ENCODE measurements around the gene ATMIN. TPM values are rescaled to one million over a fixed set of nuclear protein-coding genes. Genes with fewer than 3 reads are reported as not detected.

The ATMIN gene
- polyA plus RNA-seq, 1 of the 3 experiments (the other 2 are of a cell fraction), result 15.3 TPM

GRCh38 chr16:81094771-81095251 is 59.2 kb downstream of the ATMIN start:
- no peak overlapping the region for H2AFZ ChIP-seq (ENCODE audit: low read depth)
- H4K20me1 ChIP-seq (ENCODE audit: insufficient read depth), result no peaks in the 10 kb centered on the region
- peaks cover 58% of the 10 kb centered on the region for H3K79me2 ChIP-seq (ENCODE audit: insufficient read depth)
- no peaks in the 10 kb centered on the region for H3K9me2 ChIP-seq
- WGBS (ENCODE audit: low lambda C conversion rate), result 81% methylated on average over 21 of the region's 21 CpGs
- H3K4me1 ChIP-seq (ENCODE audit: control insufficient read depth in 1 of 2, insufficient read depth in 2 of 2, low read depth in 1 of 2, low read length in 1 of 2), result peaks cover 0 to 4% of the 10 kb centered on the region in 2 experiments; a peak in 1 of 4 replicates
- TF ChIP-seq POLR2AphosphoS5 (IDR thresholded peaks at IDR 0.05; ENCODE audit: low read depth, low read length), result no peak
- TF ChIP-seq, protein P1, sequence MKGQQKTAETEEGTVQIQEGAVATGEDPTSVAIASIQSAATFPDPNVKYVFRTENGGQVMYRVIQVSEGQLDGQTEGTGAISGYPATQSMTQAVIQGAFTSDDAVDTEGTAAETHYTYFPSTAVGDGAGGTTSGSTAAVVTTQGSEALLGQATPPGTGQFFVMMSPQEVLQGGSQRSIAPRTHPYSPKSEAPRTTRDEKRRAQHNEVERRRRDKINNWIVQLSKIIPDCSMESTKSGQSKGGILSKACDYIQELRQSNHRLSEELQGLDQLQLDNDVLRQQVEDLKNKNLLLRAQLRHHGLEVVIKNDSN (IDR thresholded peaks at IDR 0.05; ENCODE audit: borderline replicate concordance, low read depth), result no peak
- no peak for TF ChIP-seq MXI1 (IDR thresholded peaks at IDR 0.05; ENCODE audit: low read depth, low read length)
- TF ChIP-seq IRF3 (IDR thresholded peaks at IDR 0.05; ENCODE audit: low read depth, low read length), result no peak
- TF ChIP-seq RFX5 (IDR thresholded peaks at IDR 0.05; ENCODE audit: low read length), result no peak
- TF ChIP-seq MEF2A (IDR thresholded peaks at IDR 0.05; ENCODE audit: borderline replicate concordance, low read depth), result no peak
- TF ChIP-seq CHD2 (IDR thresholded peaks at IDR 0.05; ENCODE audit: low read length, partially characterized antibody), result no peak
- no peak for TF ChIP-seq JUND (IDR thresholded peaks at IDR 0.05)
- TF ChIP-seq SIN3A (IDR thresholded peaks at IDR 0.05; ENCODE audit: borderline replicate concordance, low read depth, low read length), result no peak
- no peaks in the 10 kb centered on the region for H3F3A ChIP-seq (replicated peaks; ENCODE audit: insufficient read depth)
- peak overlapping the region; percentile 95 for H3K4me2 ChIP-seq
- peak overlapping the region; percentile 83 to 93 for H3K4me3 ChIP-seq (ENCODE audit: low read depth in 2 of 2, low read length in 1 of 2)
- H3K27ac ChIP-seq (ENCODE audit: low read depth in 2 of 2, low read length in 1 of 2), result peak overlapping the region in 1 of 2 experiments; percentile 64; a peak in 1 of 4 replicates
- no peaks in the 10 kb centered on the region for H3K27me3 ChIP-seq (ENCODE audit: insufficient read depth)
- DNase-seq, result no peak
- H3K9me3 ChIP-seq, result no peaks in the 10 kb centered on the region
- ChIA-PET POLR2A (no interaction called here), CTCF (interaction anchor here (0.8 kb wide), 1 partner anchor 107 kb away, joined by 3 read pairs; no protein-coding TSS in a partner anchor)
- H3K9ac ChIP-seq, result no peak overlapping the region
- peaks cover 0 to 14% of the 10 kb centered on the region in 2 experiments for H3K36me3 ChIP-seq (replicated peaks in 1 of 2; ENCODE audit: control insufficient read depth in 1 of 2, insufficient read depth in 2 of 2, low read length in 1 of 2)

- Histone ChIP-seq H3K4me3 (ENCODE audit: low read depth in 2 of 2, low read length in 1 of 2) (peak overlapping the region; percentile 83 to 93), H3K79me2 (ENCODE audit: insufficient read depth) (peaks cover 51% of the 10 kb centered on the region), H3K4me1 (ENCODE audit: control insufficient read depth in 1 of 2, insufficient read depth in 2 of 2, low read depth in 1 of 2, low read length in 1 of 2) (peaks cover 0 to 4% of the 10 kb centered on the region in 2 experiments; a peak in 1 of 4 replicates), H3K9me3 (no peaks in the 10 kb centered on the region), H3K27ac (ENCODE audit: low read depth in 2 of 2, low read length in 1 of 2) (peak overlapping the region; percentile 64; a peak in 3 of 4 replicates), H4K20me1 (ENCODE audit: insufficient read depth) (no peaks in the 10 kb centered on the region), H3K27me3 (ENCODE audit: insufficient read depth) (no peaks in the 10 kb centered on the region), H3K4me2 (peak overlapping the region; percentile 95), H2AFZ (ENCODE audit: low read depth) (peak overlapping the region; percentile 90), H3K9me2 (no peaks in the 10 kb centered on the region), H3K9ac (peak overlapping the region; percentile 81), H3K36me3 (replicated peaks in 1 of 2; ENCODE audit: control insufficient read depth in 1 of 2, insufficient read depth in 2 of 2, low read length in 1 of 2) (peaks cover 0 to 14% of the 10 kb centered on the region in 2 experiments), H3F3A (replicated peaks; ENCODE audit: insufficient read depth) (no peaks in the 10 kb centered on the region)
- CTCF ChIA-PET, result no interaction called here
- POLR2A ChIA-PET, result no interaction called here
- no peak for DNase-seq
- 0% methylated on average over 5 of the region's 22 CpGs for WGBS (ENCODE audit: low lambda C conversion rate)
- TF ChIP-seq TAF1 (IDR thresholded peaks at IDR 0.05; ENCODE audit: borderline replicate concordance, low read depth, low read length) (no peak), JUND (IDR thresholded peaks at IDR 0.05) (no peak), CTCF (IDR thresholded peaks at IDR 0.05) (no peak), POLR2AphosphoS5 (IDR thresholded peaks at IDR 0.05; ENCODE audit: low read depth, low read length) (no peak), TEAD4 (IDR thresholded peaks at IDR 0.05; ENCODE audit: borderline replicate concordance, insufficient read depth) (no peak), GABPA (IDR thresholded peaks at IDR 0.05; ENCODE audit: low read depth) (no peak), FOSL2 (IDR thresholded peaks at IDR 0.05; ENCODE audit: borderline replicate concordance, low read depth) (no peak), EZH2phosphoT487 (IDR thresholded peaks at IDR 0.05; ENCODE audit: borderline replicate concordance, low read depth) (no peak), FOXJ3 (CRISPR knock-in tag; IDR thresholded peaks at IDR 0.05) (no peak), NFIC (IDR thresholded peaks at IDR 0.05; ENCODE audit: borderline replicate concordance) (no peak), IRF3 (IDR thresholded peaks at IDR 0.05; ENCODE audit: low read depth, low read length) (no peak), EP300 (IDR thresholded peaks at IDR 0.05; ENCODE audit: borderline replicate concordance in 1 of 2, low read depth in 1 of 2, low read length in 1 of 2) (no peak), RFX5 (IDR thresholded peaks at IDR 0.05; ENCODE audit: low read length) (no peak), TCF12 (IDR thresholded peaks at IDR 0.05) (no peak)
- TF ChIP-seq, protein P2, sequence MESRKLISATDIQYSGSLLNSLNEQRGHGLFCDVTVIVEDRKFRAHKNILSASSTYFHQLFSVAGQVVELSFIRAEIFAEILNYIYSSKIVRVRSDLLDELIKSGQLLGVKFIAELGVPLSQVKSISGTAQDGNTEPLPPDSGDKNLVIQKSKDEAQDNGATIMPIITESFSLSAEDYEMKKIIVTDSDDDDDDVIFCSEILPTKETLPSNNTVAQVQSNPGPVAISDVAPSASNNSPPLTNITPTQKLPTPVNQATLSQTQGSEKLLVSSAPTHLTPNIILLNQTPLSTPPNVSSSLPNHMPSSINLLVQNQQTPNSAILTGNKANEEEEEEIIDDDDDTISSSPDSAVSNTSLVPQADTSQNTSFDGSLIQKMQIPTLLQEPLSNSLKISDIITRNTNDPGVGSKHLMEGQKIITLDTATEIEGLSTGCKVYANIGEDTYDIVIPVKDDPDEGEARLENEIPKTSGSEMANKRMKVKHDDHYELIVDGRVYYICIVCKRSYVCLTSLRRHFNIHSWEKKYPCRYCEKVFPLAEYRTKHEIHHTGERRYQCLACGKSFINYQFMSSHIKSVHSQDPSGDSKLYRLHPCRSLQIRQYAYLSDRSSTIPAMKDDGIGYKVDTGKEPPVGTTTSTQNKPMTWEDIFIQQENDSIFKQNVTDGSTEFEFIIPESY (IDR thresholded peaks at IDR 0.05; ENCODE audit: borderline replicate concordance, low read depth), result no peak
- TF ChIP-seq, protein P3, sequence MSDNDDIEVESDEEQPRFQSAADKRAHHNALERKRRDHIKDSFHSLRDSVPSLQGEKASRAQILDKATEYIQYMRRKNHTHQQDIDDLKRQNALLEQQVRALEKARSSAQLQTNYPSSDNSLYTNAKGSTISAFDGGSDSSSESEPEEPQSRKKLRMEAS (IDR thresholded peaks at IDR 0.05; ENCODE audit: low read depth), result no peak
Measured at GRCh38 chr16:81095653-81095952, 60.0 kb downstream of the ATMIN start.

Measured in SK-N-SH (cell line).